ENCODE results near the gene AEBP1. TPM values are rescaled to one million over a fixed set of nuclear protein-coding genes. Genes with fewer than 3 reads are reported as not detected.

Gene AEBP1
- total and polyA plus RNA-seq, 9 donors: 137 to 563 (median 283) TPM

GRCh38 chr7:44148166-44148565 lies 44.0 kb downstream of the AEBP1 start:
- Histone ChIP-seq H3K36me3 (no peaks in the 10 kb centered on the region), H3K27ac (no peak overlapping the region), H3K9me3 (no peaks in the 10 kb centered on the region), H3K4me3 (no peak overlapping the region), H3K27me3 (no peaks in the 10 kb centered on the region), H3K4me1 (ENCODE audit: insufficient read depth) (peaks cover 9% of the 10 kb centered on the region)
- WGBS, 3 donors: 83 to 95% (median 90%) methylated on average over 2 of the region's 2 CpGs
- DNase-seq: no peak
- TF ChIP-seq EP300 (IDR thresholded peaks at IDR 0.05) (no peak), CTCF (IDR thresholded peaks at IDR 0.05) (no peak), POLR2A (IDR thresholded peaks at IDR 0.05) (no peak)
- intact Hi-C loops (cut with DNase I): no loop called here

- H3K27ac ChIP-seq: no peak overlapping the region
- TF ChIP-seq EP300 (IDR thresholded peaks at IDR 0.05) (no peak), POLR2A (IDR thresholded peaks at IDR 0.05) (no peak), CTCF (IDR thresholded peaks at IDR 0.05) (no peak)
- H3K4me3 ChIP-seq: no peak overlapping the region
- intact Hi-C loops (cut with DNase I): no loop called here
- peaks cover 9% of the 10 kb centered on the region for H3K4me1 ChIP-seq (ENCODE audit: insufficient read depth)
- 85 to 92% (median 89%) methylated on average over 9 of the region's 9 CpGs for WGBS, 3 donors
- no peaks in the 10 kb centered on the region for H3K36me3 ChIP-seq
- H3K9me3 ChIP-seq: no peaks in the 10 kb centered on the region
- no peak for DNase-seq
- H3K27me3 ChIP-seq: no peaks in the 10 kb centered on the region
Observed at GRCh38 chr7:44148961-44149536, 44.9 kb downstream of the AEBP1 start.

GRCh38 chr7:44149571-44150465 lies 45.7 kb downstream of the AEBP1 start:
- Histone ChIP-seq H3K9me3 (no peaks in the 10 kb centered on the region), H3K4me3 (no peak overlapping the region), H3K27ac (no peak overlapping the region), H3K36me3 (no peaks in the 10 kb centered on the region), H3K27me3 (no peaks in the 10 kb centered on the region), H3K4me1 (ENCODE audit: insufficient read depth) (peaks cover 9% of the 10 kb centered on the region)
- 64 to 72% (median 66%) methylated on average over 18 of the region's 18 CpGs for WGBS, 3 donors
- no peak for TF ChIP-seq POLR2A (IDR thresholded peaks at IDR 0.05)
- TF ChIP-seq EP300 (IDR thresholded peaks at IDR 0.05): no peak
- TF ChIP-seq CTCF (IDR thresholded peaks at IDR 0.05): no peak
- no peak for DNase-seq
- intact Hi-C loops (cut with DNase I): no loop called here

GRCh38 chr7:44150466-44150832 lies 46.3 kb downstream of the AEBP1 start:
- Histone ChIP-seq H3K4me1 (ENCODE audit: insufficient read depth) (peaks cover 7% of the 10 kb centered on the region), H3K27me3 (no peaks in the 10 kb centered on the region), H3K36me3 (no peaks in the 10 kb centered on the region), H3K4me3 (no peak overlapping the region), H3K9me3 (no peaks in the 10 kb centered on the region), H3K27ac (no peak overlapping the region)
- 65 to 76% (median 67%) methylated on average over 5 of the region's 5 CpGs for WGBS, 3 donors
- no peak for DNase-seq
- TF ChIP-seq EP300 (IDR thresholded peaks at IDR 0.05): no peak
- TF ChIP-seq CTCF (IDR thresholded peaks at IDR 0.05): no peak
- no peak for TF ChIP-seq POLR2A (IDR thresholded peaks at IDR 0.05)
- intact Hi-C loops (cut with DNase I): no loop called here
